Psoas muscle (tissue), 8 donors: ENCODE measurements around the gene KDM4C. TPM values are rescaled to one million over a fixed set of nuclear protein-coding genes. Genes with fewer than 3 reads are reported as not detected.

Source experiments
- ATAC-seq, 4 donors: fragments of 200-7000 bp; cut with Tn5 transposase; one replicate each; pipeline ENCODE4 v1.9.1; 2020; ENCODE audit warnings: moderate library complexity in 3 of 4, mild to moderate bottlenecking in 2 of 4
- DNase-seq, 2 donors: peaks; one replicate each; pipeline ENCODE4 v3.0.0-alpha.2; 2020
- H3K27ac ChIP-seq: fragments of 200-600 bp; one replicate; pipeline ENCODE4 v1.8.0; 2022
- H3K27me3 ChIP-seq, 3 donors: fragments of 200-600 bp in 1 of 3; one replicate each; pipeline versions ENCODE4 v1.6.1 to v1.8.0; 2013 to 2022; ENCODE audit warnings: low read length in 2 of 3, mild to moderate bottlenecking in 2 of 3, moderate library complexity in 1 of 3; ENCODE audit not compliant: insufficient read depth in 3 of 3
- H3K36me3 ChIP-seq, 2 donors: fragments of 200-600 bp in 1 of 2; one replicate each; pipeline versions ENCODE4 v1.6.1 to v1.8.0; 2013 to 2022; ENCODE audit warnings: low read depth in 1 of 2, mild to moderate bottlenecking in 1 of 2, moderate library complexity in 1 of 2; ENCODE audit not compliant: insufficient read depth in 1 of 2
- H3K4me1 ChIP-seq: fragments of 200-600 bp; one replicate; pipeline ENCODE4 v1.8.0; 2022
- H3K4me3 ChIP-seq: fragments of 200-600 bp; one replicate; pipeline ENCODE4 v1.8.0; 2022; ENCODE audit warnings: mild to moderate bottlenecking
- H3K9me3 ChIP-seq: fragments of 200-600 bp; one replicate; pipeline ENCODE4 v1.8.0; 2022
- CTCF ChIP-seq: fragments of 200-600 bp; IDR thresholded peaks from one replicate; pipeline ENCODE4 v1.8.0; 2022; ENCODE audit warnings: antibody characterized with exemption
- WGBS, 3 donors: extraction: QIAGEN DNeasy Blood & Tissue Kit; methylation state at CpG; one replicate each; pipeline versions ENCODE4 v1.1.6 to v1.1.7; 2013; 5-methylcytosine and 5-hydroxymethylcytosine counted together
- intact Hi-C, 2 donors: fragments of 100-400 bp; cut with DNase I; formaldehyde crosslinking; loops; one replicate each; pipeline versions ENCODE4 v1.11.0 to v1.14.2; 2022
- polyA plus RNA-seq, 3 donors: library from polyadenylated mRNA; stranded (reverse); fragments of 200-250 nt; gene quantifications; one replicate each; pipeline ENCODE4 v1.2.3, GENCODE V29; 2013
- total RNA-seq, 4 donors: library from RNA; stranded (reverse); fragmentation: NEBNext Ultra II Directional in 2 of 4; extraction: Animal tissue kit (Norgen Biotek cat#: 25700) in 2 of 4; gene quantifications; one replicate each; pipeline versions ENCODE4 v1.2.1 to v1.2.4, GENCODE V29; 2021 to 2023
- donor health status: healthy with polysubstance abuse.
- donor health status: DM: no; HTN: no; CAD: no; lungs with moderate emphysema.
- donor health status: Bipolar disorder and iron deficiency.
- donor health status: healthy.
- donor health status: DM: yes; HTN: yes; CAD: no.
- donor health status: DM: no; HTN: no; CAD: no.
- donor health status: DM: no; HTN: no; CAD: no.
- donor health status: DM: yes; HTN: yes; CAD: no.

Gene KDM4C
- total and polyA plus RNA-seq, 7 donors: 2.7 to 13.0 (median 10.1) TPM

- no peaks in the 10 kb centered on the region for H3K9me3 ChIP-seq
These were observed 275.6 kb downstream of the KDM4C start for GRCh38 chr9:7033076-7034045.

GRCh38 chr9:7037176-7037575 is 279.4 kb downstream of the KDM4C start:
- Histone ChIP-seq H3K27me3 (no peaks in the 10 kb centered on the region), H3K4me1 (no peaks in the 10 kb centered on the region), H3K9me3 (no peaks in the 10 kb centered on the region), H3K27ac (no peak overlapping the region), H3K36me3 (peaks cover 0 to 8% of the 10 kb centered on the region in 2 donors), H3K4me3 (no peak overlapping the region)
- TF ChIP-seq CTCF: no peak
- DNase-seq: no peak
- 69 to 76% (median 76%) methylated on average over 3 of the region's 3 CpGs for WGBS, 3 donors
- no peak for ATAC-seq
- intact Hi-C loops: no loop called here

More at GRCh38 chr9:7033076-7034045, 275.6 kb downstream of the KDM4C start:
- Histone ChIP-seq H3K27me3 (no peaks in the 10 kb centered on the region), H3K4me1 (no peaks in the 10 kb centered on the region), H3K36me3 (peaks cover 0 to 13% of the 10 kb centered on the region in 2 donors), H3K4me3 (no peak overlapping the region), H3K27ac (no peak overlapping the region)
- TF ChIP-seq CTCF: no peak
- ATAC-seq (no peak), DNase-seq (no peak)
- intact Hi-C loops: no loop called here
- whole genome bisulfite sequencing, 3 donors: 82 to 87% (median 84%) methylated on average over 5 of the region's 5 CpGs

- no peak for TF ChIP-seq CTCF
- Histone ChIP-seq H3K36me3 (peaks cover 0 to 4% of the 10 kb centered on the region in 2 donors), H3K27ac (no peak overlapping the region), H3K4me3 (no peak overlapping the region), H3K27me3 (no peaks in the 10 kb centered on the region), H3K9me3 (no peaks in the 10 kb centered on the region), H3K4me1 (no peaks in the 10 kb centered on the region)
- WGBS, 3 donors: 86 to 92% (median 88%) methylated on average over 3 of the region's 3 CpGs
- DNase-seq: no peak
- intact Hi-C loops: no loop called here
- no peak for ATAC-seq
These were observed 284.4 kb downstream of the KDM4C start for GRCh38 chr9:7042124-7042523.

GRCh38 chr9:7045361-7045760 is 287.6 kb downstream of the KDM4C start:
- Histone ChIP-seq H3K27me3 (no peaks in the 10 kb centered on the region), H3K36me3 (peaks cover 0 to 25% of the 10 kb centered on the region in 2 donors), H3K4me3 (no peak overlapping the region), H3K9me3 (no peaks in the 10 kb centered on the region), H3K4me1 (no peaks in the 10 kb centered on the region), H3K27ac (no peak overlapping the region)
- ATAC-seq (no peak), DNase-seq (no peak)
- 90 to 95% (median 94%) methylated on average over 1 of the region's 1 CpG for WGBS, 3 donors
- intact Hi-C loops: no loop called here
- TF ChIP-seq CTCF: no peak
